Hepatocyte (in vitro differentiated cells): ENCODE data around the gene MNX1. TPM values are rescaled to one million over a fixed set of nuclear protein-coding genes. Genes with fewer than 3 reads are reported as not detected.
A peak's percentile ranks its signal among the peaks of the same experiment; 100 is the strongest.

Source experiments
- DNase-seq: peaks from one replicate; pipeline ENCODE4 v3.0.0-alpha.2; 2016; ENCODE audit warnings: low spot score
- H2AFZ ChIP-seq: fragments of 200-600 bp; sonication (generic); 2 replicates; pipeline ENCODE4 v1.6.0; 2016; ENCODE audit warnings: antibody characterized with exemption, mild to moderate bottlenecking
- H3K27ac ChIP-seq: fragments of 200-600 bp; sonication (generic); 2 replicates; pipeline ENCODE4 v1.5.1; 2016; ENCODE audit warnings: mild to moderate bottlenecking
- H3K27me3 ChIP-seq: fragments of 200-600 bp; sonication (generic); 2 replicates; pipeline ENCODE4 v1.6.1; 2016
- H3K36me3 ChIP-seq: fragments of 200-600 bp; sonication (generic); replicated peaks from 2 replicates; pipeline ENCODE4 v1.5.1; 2016; ENCODE audit warnings: low read depth; ENCODE audit not compliant: insufficient read depth
- H3K4me1 ChIP-seq: fragments of 200-600 bp; sonication (generic); 2 replicates; pipeline ENCODE4 v1.5.1; 2016; ENCODE audit warnings: mild to moderate bottlenecking, moderate library complexity; ENCODE audit not compliant: insufficient read depth
- H3K4me2 ChIP-seq: fragments of 200-600 bp; sonication (generic); 2 replicates; pipeline ENCODE4 v1.6.0; 2016
- H3K4me3 ChIP-seq: fragments of 200-600 bp; sonication (generic); 2 replicates; pipeline ENCODE4 v1.5.1; 2016; ENCODE audit warnings: mild to moderate bottlenecking
- H3K79me2 ChIP-seq: fragments of 200-600 bp; sonication (generic); 2 replicates; pipeline ENCODE4 v1.6.0; 2017; ENCODE audit warnings: mild to moderate bottlenecking
- H3K9me2 ChIP-seq: fragments of 200-600 bp; sonication (generic); replicated peaks from 2 replicates; pipeline ENCODE4 v1.6.0; 2017; ENCODE audit warnings: mild to moderate bottlenecking; ENCODE audit not compliant: insufficient read depth
- H3K9me3 ChIP-seq: fragments of 200-600 bp; sonication (generic); 2 replicates; pipeline ENCODE4 v1.5.1; 2016; ENCODE audit warnings: low read depth, mild to moderate bottlenecking
- H4K20me1 ChIP-seq: fragments of 200-600 bp; sonication (generic); 2 replicates; pipeline ENCODE4 v1.6.0; 2016; ENCODE audit warnings: mild to moderate bottlenecking; ENCODE audit not compliant: insufficient read depth, poor library complexity, severe bottlenecking
- EZH2 ChIP-seq: fragments of 200-600 bp; sonication (generic); IDR thresholded peaks from 2 replicates; pipeline ENCODE4 v1.6.1; 2016; ENCODE audit warnings: antibody characterized with exemption, mild to moderate bottlenecking, borderline replicate concordance
- EZH2phosphoT487 ChIP-seq: fragments of 200-600 bp; sonication (generic); IDR thresholded peaks from one replicate; pipeline ENCODE4 v1.6.1; 2018; ENCODE audit warnings: antibody characterized with exemption, mild to moderate bottlenecking, low read depth, moderate library complexity; ENCODE audit not compliant: unreplicated experiment, severe bottlenecking
- WGBS: methylation state at CpG from one replicate; pipeline ENCODE4 v1.1.6; 2016; ENCODE audit warnings: low lambda C conversion rate; ENCODE audit errors: missing lambda C conversion rate; 5-methylcytosine and 5-hydroxymethylcytosine counted together
- polyA plus RNA-seq: library from polyadenylated mRNA; unstranded; fragments of >200 nt; fragmentation: Nextera tagmentation; extraction: Ambion mirVana; gene quantifications from 2 replicates; pipeline ENCODE4 v1.2.1, GENCODE V29; 2016
- total RNA-seq: library from RNA; depleted of rRNA; stranded (reverse); fragments of >200 nt; gene quantifications from 2 replicates; pipeline ENCODE4 v1.2.3, GENCODE V29; 2014
- TF ChIP-seq, protein P1 (sequence below): fragments of 200-600 bp; sonication (generic); IDR thresholded peaks from 2 replicates; pipeline ENCODE4 v1.5.1; 2016; ENCODE audit warnings: antibody characterized with exemption, mild to moderate bottlenecking; ENCODE audit not compliant: poor library complexity

Gene MNX1
- total and polyA plus RNA-seq, 2 experiments from 2014 or later, result 1.4 to 2.3 TPM

DNA sequence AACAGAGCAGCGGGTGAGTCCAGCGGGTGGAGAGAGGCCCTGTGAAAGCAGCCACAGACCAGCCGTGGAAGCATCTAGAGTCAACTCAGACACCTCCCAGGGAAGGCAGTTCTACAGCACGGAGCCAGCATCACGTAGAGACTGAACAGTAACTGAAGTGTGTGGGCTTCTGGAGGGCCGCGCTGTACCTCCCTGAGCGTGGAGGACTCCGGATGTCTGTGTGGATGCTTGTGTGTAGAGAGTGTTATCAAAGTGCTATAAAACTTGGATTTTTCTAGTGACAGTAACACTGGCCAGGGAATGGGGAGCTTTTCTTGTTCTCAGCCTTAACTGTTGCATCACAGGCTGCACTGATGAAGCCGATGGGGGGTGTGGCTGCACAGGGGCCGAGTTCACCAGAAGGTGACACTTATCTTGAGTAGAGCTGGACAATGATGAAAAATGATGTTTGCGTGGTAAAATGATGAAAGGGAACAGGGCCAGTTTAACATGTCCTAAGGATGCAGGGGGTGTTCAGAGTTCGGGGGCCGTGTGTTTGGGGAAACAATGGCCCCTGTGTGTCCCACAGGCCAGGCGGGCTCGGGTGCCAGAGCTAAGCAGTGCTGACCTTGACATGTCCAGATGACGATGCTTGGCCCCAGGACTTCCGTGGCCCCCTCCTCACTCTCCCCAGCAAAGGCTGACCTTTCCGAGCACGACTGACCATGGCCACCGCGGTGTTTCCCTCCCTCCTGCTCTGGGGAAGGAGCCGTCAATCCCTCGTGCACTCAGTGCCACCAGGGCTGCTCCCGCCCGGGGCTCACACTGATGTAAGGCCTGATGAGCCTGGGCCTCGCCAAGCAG lies 21.9 kb downstream of the MNX1 start:
- H3K4me2 ChIP-seq, result no peak overlapping the region

DNA sequence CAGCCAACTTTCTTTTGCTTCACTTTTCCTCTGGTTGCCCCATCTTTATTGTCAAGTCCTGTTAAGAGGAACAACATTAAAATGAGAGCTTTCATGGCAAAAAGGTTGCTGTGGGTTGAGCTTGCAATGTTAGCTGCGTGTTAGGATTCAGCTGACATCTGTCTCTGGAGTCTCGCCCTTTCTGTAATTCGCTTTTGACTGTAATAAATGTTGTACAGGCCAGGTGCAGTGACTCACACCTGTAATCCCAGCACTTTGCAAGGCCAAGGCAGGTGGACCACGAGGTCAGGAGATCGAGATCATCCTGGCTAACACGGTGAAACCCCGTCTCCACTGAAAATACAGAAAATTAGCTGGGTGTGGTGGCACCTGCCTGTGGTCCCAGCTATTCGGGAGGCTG lies 24.1 kb downstream of the MNX1 start:
- Histone ChIP-seq H3K79me2 (no peaks in the 10 kb centered on the region), H3K27me3 (no peaks in the 10 kb centered on the region), H3K4me3 (no peak overlapping the region), H3K27ac (no peak overlapping the region), H3K4me1 (peaks cover 6% of the 10 kb centered on the region), H4K20me1 (no peaks in the 10 kb centered on the region), H2AFZ (no peak overlapping the region), H3K9me2 (no peaks in the 10 kb centered on the region), H3K4me2 (no peak overlapping the region), H3K9me3 (no peaks in the 10 kb centered on the region), H3K36me3 (no peaks in the 10 kb centered on the region)
- WGBS, result 95% methylated on average over 8 of the region's 8 CpGs
- DNase-seq, result no peak
- TF ChIP-seq, protein P1, sequence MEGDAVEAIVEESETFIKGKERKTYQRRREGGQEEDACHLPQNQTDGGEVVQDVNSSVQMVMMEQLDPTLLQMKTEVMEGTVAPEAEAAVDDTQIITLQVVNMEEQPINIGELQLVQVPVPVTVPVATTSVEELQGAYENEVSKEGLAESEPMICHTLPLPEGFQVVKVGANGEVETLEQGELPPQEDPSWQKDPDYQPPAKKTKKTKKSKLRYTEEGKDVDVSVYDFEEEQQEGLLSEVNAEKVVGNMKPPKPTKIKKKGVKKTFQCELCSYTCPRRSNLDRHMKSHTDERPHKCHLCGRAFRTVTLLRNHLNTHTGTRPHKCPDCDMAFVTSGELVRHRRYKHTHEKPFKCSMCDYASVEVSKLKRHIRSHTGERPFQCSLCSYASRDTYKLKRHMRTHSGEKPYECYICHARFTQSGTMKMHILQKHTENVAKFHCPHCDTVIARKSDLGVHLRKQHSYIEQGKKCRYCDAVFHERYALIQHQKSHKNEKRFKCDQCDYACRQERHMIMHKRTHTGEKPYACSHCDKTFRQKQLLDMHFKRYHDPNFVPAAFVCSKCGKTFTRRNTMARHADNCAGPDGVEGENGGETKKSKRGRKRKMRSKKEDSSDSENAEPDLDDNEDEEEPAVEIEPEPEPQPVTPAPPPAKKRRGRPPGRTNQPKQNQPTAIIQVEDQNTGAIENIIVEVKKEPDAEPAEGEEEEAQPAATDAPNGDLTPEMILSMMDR, result no peak
- no peak for TF ChIP-seq EZH2

More for the DNA sequence above, 21.9 kb downstream of the MNX1 start:
- no peaks in the 10 kb centered on the region for H3K36me3 ChIP-seq
- H3K4me1 ChIP-seq, result peaks cover 6% of the 10 kb centered on the region
- no peaks in the 10 kb centered on the region for H3K9me3 ChIP-seq
- no peaks in the 10 kb centered on the region for H4K20me1 ChIP-seq
- H3K4me3 ChIP-seq, result no peak overlapping the region
- H3K27me3 ChIP-seq, result no peaks in the 10 kb centered on the region
- H3K27ac ChIP-seq, result no peak overlapping the region
- H3K79me2 ChIP-seq, result no peaks in the 10 kb centered on the region
- no peak overlapping the region for H2AFZ ChIP-seq
- no peak for TF ChIP-seq EZH2
- no peak for TF ChIP-seq EZH2phosphoT487
- TF ChIP-seq, protein P1, result no peak
- WGBS, result 78% methylated on average over 26 of the region's 27 CpGs
- H3K9me2 ChIP-seq, result no peaks in the 10 kb centered on the region
- no peak for DNase-seq

DNA sequence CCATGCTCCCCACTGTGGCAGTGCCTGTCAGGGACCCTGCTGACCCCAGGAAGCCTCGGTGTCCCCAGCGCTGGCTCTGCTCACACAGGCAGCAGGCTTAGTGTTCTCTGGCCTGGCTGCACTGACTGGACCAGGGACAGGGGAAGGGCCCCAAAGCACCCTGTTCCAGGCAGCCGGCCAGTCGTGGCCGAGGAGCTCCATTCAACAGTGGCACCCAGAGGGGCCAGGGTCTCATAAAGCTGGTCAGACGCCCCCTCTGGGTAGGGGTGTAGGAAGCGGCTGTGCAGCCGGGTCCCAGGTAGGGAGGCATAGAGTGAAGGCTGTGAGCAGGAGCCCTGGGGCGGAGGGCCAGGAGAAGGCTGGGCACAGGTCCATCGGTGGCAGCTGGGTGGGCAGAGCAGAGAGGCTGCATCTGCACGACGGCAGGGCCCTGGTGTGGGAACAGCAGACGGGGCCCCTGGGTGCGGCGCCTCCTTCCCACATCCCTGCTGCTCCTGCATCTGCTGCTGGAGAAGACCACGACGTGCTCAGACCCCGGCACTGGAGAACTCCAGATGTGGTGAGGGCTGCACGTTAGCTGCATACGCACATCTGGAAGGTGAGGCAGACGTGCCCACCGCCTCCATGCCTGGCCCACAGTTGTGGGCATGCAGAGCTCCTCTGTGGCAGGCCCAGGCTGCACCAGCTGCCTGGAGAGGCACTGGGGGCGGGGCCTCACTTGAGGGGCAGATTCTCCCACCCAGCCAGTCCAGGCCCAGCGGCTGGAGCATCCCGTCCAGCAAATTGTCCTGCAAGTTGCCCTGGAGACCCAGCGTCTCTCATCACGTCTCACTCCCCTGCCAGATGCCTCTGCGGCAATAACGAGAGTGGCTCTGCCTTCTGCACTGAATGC lies 25.1 kb downstream of the MNX1 start:
- H3K27me3 ChIP-seq, result no peaks in the 10 kb centered on the region
- TF ChIP-seq EZH2 (no peak), EZH2phosphoT487 (no peak)
- TF ChIP-seq, protein P1, result no peak
- no peaks in the 10 kb centered on the region for H3K36me3 ChIP-seq
- H2AFZ ChIP-seq, result no peak overlapping the region
- DNase-seq, result no peak
- H3K9me3 ChIP-seq, result no peaks in the 10 kb centered on the region
- peak overlapping the region; percentile 34 for H3K4me2 ChIP-seq
- H3K79me2 ChIP-seq, result no peaks in the 10 kb centered on the region
- no peak overlapping the region for H3K27ac ChIP-seq
- H4K20me1 ChIP-seq, result no peaks in the 10 kb centered on the region
- 92% methylated on average over 29 of the region's 29 CpGs for WGBS
- peaks cover 6% of the 10 kb centered on the region for H3K4me1 ChIP-seq
- H3K4me3 ChIP-seq, result no peak overlapping the region
- no peaks in the 10 kb centered on the region for H3K9me2 ChIP-seq
